K562 (cell line): ENCODE data around the gene ACOT13. TPM values are rescaled to one million over a fixed set of nuclear protein-coding genes. Genes with fewer than 3 reads are reported as not detected.

ENCODE experiments used
- ATF4 ChIP-seq: fragments of 450-650 bp; formaldehyde crosslinking; IDR thresholded peaks from 2 replicates; pipeline ENCODE4 v1.4.0; 2022; ENCODE audit warnings: mild to moderate bottlenecking, moderate library complexity
- CREB1 ChIP-seq, 2 experiments: sonication (generic) in 1 of 2; formaldehyde crosslinking in 1 of 2; IDR thresholded peaks; 2 replicates each; pipeline versions ENCODE4 v1.6.1 to v1.8.0; 2012 to 2022; ENCODE audit warnings: inconsistent platforms in 1 of 2, mild to moderate bottlenecking in 1 of 2, missing genetic modification reagents in 1 of 2, moderate library complexity in 1 of 2
- DDX20 ChIP-seq: fragments of 450-650 bp; IDR thresholded peaks from 2 replicates; pipeline ENCODE4 v1.6.1; 2016; ENCODE audit warnings: missing genetic modification characterization, low read depth, mild to moderate bottlenecking, missing compliant biosample characterization, moderate library complexity
- FOXJ2 ChIP-seq: fragments of 200-800 bp; sonication (Bioruptor generic); IDR thresholded peaks from 2 replicates; pipeline ENCODE4 v1.6.1; 2016; ENCODE audit warnings: missing genetic modification characterization, missing compliant biosample characterization
- GABPB1 ChIP-seq: sonication (generic); formaldehyde crosslinking; IDR thresholded peaks from 2 replicates; pipeline ENCODE4 v1.8.0; 2022; ENCODE audit warnings: mild to moderate bottlenecking, missing genetic modification reagents
- HNRNPLL ChIP-seq: fragments of 200-400 bp; formaldehyde crosslinking; IDR thresholded peaks from 2 replicates; pipeline ENCODE4 v1.6.1; 2017; ENCODE audit warnings: low read length, low read depth, mild to moderate bottlenecking; ENCODE audit not compliant: poor library complexity, severe bottlenecking
- IRF1 ChIP-seq: sonication (generic); formaldehyde crosslinking; IDR thresholded peaks from 2 replicates; pipeline ENCODE4 v1.8.0; 2022; ENCODE audit warnings: missing genetic modification reagents, mild to moderate bottlenecking, borderline replicate concordance
- MEIS2 ChIP-seq: fragments of 450-650 bp; IDR thresholded peaks from 2 replicates; pipeline ENCODE4 v1.6.1; 2014; ENCODE audit warnings: mild to moderate bottlenecking; ENCODE audit not compliant: partially characterized antibody
- NFE2 ChIP-seq: IDR thresholded peaks from 2 replicates; pipeline ENCODE4 v1.6.1; 2014; ENCODE audit warnings: antibody characterized with exemption, low read depth
- NFXL1 ChIP-seq: fragments of 450-650 bp; formaldehyde crosslinking; IDR thresholded peaks from 2 replicates; pipeline ENCODE4 v1.4.0; 2021; ENCODE audit warnings: mild to moderate bottlenecking
- POLR2A ChIP-seq: fragments of 450-650 bp; conservative IDR thresholded peaks from 2 replicates; pipeline ENCODE4 v1.6.1; 2016
- U2AF2 ChIP-seq: fragments of 200-400 bp; formaldehyde crosslinking; optimal IDR thresholded peaks from 2 replicates; pipeline ENCODE3; 2017; ENCODE audit warnings: low read depth, mild to moderate bottlenecking, low read length
- ZNF239 ChIP-seq: fragments of 250-450 bp; sonication (Bioruptor Pico); IDR thresholded peaks from 2 replicates; pipeline ENCODE4 v1.4.0; 2020; ENCODE audit warnings: mild to moderate bottlenecking
- ZNF3 ChIP-seq: fragments of 250-450 bp; sonication (Bioruptor Pico); IDR thresholded peaks from 2 replicates; pipeline ENCODE4 v1.5.0; 2021; ENCODE audit warnings: mild to moderate bottlenecking, moderate library complexity
- polyA plus RNA-seq, 8 experiments: library from polyadenylated mRNA; depleted of rRNA in 4 of 8; stranded (reverse) in 5 of 8; unstranded in 3 of 8; fragments of >200 nt; fragmentation: Nextera tagmentation in 2 of 8; fragmentation: Illumina TruSeq in 1 of 8; extraction: Ambion mirVana in 2 of 8; extraction: Trizol in 1 of 8; gene quantifications; 2 replicates each; pipeline versions ENCODE4 v1.2.1 to v1.2.3, GENCODE V29; 2011 to 2014; ENCODE audit warnings: inconsistent platforms in 1 of 8, missing spikeins in 1 of 8
- total RNA-seq, 7 experiments: library from RNA; depleted of rRNA in 6 of 7; stranded (reverse); fragments of >200 nt in 6 of 7; fragmentation: Illumina TruSeq in 2 of 7; extraction: Trizol in 2 of 7; gene quantifications; 2 replicates each; pipeline versions ENCODE4 v1.2.1 to v1.2.3, GENCODE V29; 2011 to 2021; ENCODE audit warnings: low replicate concordance in 1 of 7
- TF ChIP-seq, protein P1 (sequence below), 2 experiments: fragments of 450-650 bp; formaldehyde crosslinking in 1 of 2; IDR thresholded peaks; 2 replicates each; pipeline versions ENCODE4 v1.4.0 to v1.6.1; 2014 to 2020; ENCODE audit warnings: mild to moderate bottlenecking in 2 of 2, borderline replicate concordance in 1 of 2, low read depth in 1 of 2

The ACOT13 gene
- total and polyA plus RNA-seq, 9 of the 15 experiments (the other 6 are each of a cell fraction or from before 2014, with no cell fraction given): 14.1 to 129 (median 65.7) TPM

GRCh38 chr6:24683297-24684296 lies 16.7 kb downstream of the ACOT13 start (continued):
- TF ChIP-seq IRF1 (CRISPR knock-in tag) (no peak), FOXJ2 (no peak), MEIS2 (no peak), GABPB1 (CRISPR knock-in tag) (no peak), NFE2 (0 out of 2 replicates have a peak, but pooled peaks have one; percentile 12), CREB1 (IDR thresholded peaks at IDR 0.05) (no peak), CREB1 (CRISPR knock-in tag; IDR thresholded peaks at IDR 0.05) (no peak), HNRNPLL (no peak), U2AF2 (no peak), POLR2A (no peak), ZNF239 (CRISPR knock-in tag) (no peak), DDX20 (tag) (no peak), ATF4 (CRISPR knock-in tag) (no peak), ZNF3 (no peak), NFXL1 (CRISPR knock-in tag) (no peak)
- TF ChIP-seq, protein P1, sequence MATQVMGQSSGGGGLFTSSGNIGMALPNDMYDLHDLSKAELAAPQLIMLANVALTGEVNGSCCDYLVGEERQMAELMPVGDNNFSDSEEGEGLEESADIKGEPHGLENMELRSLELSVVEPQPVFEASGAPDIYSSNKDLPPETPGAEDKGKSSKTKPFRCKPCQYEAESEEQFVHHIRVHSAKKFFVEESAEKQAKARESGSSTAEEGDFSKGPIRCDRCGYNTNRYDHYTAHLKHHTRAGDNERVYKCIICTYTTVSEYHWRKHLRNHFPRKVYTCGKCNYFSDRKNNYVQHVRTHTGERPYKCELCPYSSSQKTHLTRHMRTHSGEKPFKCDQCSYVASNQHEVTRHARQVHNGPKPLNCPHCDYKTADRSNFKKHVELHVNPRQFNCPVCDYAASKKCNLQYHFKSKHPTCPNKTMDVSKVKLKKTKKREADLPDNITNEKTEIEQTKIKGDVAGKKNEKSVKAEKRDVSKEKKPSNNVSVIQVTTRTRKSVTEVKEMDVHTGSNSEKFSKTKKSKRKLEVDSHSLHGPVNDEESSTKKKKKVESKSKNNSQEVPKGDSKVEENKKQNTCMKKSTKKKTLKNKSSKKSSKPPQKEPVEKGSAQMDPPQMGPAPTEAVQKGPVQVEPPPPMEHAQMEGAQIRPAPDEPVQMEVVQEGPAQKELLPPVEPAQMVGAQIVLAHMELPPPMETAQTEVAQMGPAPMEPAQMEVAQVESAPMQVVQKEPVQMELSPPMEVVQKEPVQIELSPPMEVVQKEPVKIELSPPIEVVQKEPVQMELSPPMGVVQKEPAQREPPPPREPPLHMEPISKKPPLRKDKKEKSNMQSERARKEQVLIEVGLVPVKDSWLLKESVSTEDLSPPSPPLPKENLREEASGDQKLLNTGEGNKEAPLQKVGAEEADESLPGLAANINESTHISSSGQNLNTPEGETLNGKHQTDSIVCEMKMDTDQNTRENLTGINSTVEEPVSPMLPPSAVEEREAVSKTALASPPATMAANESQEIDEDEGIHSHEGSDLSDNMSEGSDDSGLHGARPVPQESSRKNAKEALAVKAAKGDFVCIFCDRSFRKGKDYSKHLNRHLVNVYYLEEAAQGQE (IDR thresholded peaks at IDR 0.05; ENCODE audit: borderline replicate concordance): no peak
- TF ChIP-seq, protein P1 (CRISPR knock-in tag; IDR thresholded peaks at IDR 0.05; ENCODE audit: low read depth): no peak
